ENCODE data around the gene ATXN10.

Gene ATXN10

DNA sequence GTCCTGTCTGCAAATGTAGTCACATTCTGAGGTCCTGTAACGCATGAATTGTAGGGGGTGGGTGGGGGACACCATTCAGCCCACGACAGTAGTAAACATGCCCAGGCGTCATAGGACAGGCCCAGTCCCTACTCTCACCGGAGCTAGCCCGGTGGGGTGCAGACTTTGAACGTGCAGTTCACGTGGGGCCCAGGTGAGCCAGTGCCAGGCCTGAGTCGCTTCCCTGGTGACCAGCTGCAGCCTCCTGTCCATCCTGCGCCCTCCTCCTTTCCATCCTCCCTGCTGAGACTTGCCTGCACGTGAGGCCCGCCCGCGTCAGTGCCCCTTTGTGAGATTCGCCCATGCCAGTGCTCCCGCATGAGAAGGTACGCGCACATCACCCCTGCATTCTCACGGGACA lies 188.6 kb downstream of the ATXN10 start:
- DNase-seq (ENCODE audit: low read depth in 3 of 3) = no peak

DNA sequence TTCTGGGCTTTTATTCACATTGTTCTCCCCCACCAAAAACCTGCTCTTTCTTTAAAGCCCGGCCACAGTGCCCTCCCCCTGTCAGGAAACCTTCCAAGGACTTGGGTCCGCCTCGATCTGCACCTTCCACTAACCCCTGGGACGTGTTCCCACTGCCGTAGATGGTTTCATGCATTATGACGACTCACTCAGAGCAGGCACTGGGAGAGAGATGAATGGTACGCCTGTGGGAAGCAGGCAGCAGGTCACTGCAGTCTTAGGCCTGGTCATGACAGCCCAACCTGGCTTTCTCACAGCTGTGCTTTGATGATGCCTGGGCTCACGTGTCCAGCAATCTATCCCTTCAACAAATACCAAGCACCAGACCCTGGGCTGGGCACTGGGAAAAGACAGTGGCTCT lies 189.6 kb downstream of the ATXN10 start:
- DNase-seq (ENCODE audit: low read depth in 3 of 3) = no peak

DNA sequence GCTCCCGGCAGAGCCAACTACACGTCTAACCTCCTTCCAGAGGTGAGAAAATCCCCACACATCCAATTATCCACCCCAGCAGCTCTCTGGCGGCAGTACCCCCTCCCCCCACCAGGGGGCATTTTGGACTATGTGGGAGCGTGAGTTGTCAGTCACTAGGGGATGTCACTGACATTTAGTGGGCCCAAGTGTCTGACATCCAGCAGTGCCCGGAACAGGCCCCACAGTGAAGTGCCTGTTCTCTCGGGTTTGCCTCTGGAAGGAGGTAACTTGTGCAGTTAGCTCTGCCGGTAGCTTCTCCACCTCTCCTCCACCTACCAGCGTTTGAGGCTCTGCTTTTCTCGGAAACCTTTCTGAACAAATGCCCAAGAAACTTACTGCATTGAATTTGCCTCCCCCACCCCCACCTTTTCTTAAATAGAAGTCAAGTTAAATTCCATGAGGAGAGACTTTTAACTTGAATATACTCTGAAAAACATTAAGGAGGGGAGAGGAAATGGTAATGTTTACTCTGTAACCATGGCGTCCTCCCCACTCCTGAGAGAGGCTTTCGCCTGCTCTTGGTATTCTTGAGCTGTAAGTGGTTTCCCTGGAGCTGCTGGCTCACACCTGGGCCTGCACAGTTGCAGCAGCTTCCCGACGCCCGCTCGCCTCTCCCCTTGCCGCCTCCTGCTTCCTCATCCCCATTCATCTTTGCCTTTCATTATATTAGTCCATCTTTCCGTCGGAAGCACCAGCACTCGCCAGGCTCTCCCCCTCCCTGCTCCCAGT lies 192.5 kb downstream of the ATXN10 start:
- DNase-seq (ENCODE audit: low read depth in 3 of 3) = peak; percentile 57 to 71 (median 62)

DNA sequence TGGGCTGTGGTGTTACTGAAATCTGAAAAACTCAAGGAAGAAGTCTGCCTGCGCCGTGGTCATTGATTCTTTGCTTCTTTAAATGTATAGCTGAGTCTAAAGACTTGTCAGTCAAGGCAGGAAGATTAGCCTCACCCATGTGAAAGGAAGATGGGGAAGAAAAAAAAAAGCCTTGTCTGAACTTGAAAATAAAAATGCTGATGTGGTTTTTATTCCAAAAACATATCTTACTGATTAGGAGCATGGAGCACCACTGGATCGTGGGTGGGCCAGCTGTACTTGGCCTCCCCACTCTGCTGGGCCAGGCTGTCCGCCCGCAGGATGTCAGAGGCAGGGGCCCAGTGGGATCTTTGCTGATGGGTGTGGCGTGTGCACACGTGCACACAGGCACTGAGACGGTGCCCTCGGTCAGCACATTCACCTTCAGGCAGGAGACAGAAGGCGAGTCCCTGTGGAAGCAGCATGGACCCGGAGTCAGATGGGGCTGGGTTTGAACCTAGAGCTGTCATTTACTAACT lies 193.4 kb downstream of the ATXN10 start:
- no peak for DNase-seq (ENCODE audit: low read depth in 3 of 3)

DNA sequence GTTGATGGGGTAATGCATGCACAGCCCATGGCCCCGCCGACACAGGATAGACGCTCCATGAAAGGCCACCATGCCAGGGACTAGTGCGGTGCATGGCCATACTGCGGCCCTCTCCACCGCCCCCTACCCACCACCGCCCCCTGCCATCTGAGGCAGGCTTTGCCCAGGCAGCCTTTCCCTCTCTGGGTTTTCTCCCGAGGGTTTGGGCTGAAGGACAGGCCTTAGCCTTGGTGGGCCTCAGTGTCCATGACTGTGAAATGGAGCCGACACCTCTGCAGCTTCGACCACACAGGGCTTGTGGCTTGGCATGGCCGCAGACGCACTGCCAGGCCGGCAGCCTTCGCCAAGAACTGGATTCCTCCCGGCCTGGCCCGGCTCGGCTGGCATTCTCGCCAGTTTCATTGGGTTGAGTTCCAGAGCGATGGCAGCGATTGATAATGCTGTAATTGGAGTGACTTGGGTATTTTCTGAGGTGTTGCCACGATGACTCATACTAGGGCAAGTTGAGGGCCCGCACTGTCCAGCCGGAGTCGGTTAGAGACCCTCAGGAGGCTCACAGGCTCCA lies 194.0 kb downstream of the ATXN10 start:
- DNase-seq (ENCODE audit: low read depth in 3 of 3) = no peak

DNA sequence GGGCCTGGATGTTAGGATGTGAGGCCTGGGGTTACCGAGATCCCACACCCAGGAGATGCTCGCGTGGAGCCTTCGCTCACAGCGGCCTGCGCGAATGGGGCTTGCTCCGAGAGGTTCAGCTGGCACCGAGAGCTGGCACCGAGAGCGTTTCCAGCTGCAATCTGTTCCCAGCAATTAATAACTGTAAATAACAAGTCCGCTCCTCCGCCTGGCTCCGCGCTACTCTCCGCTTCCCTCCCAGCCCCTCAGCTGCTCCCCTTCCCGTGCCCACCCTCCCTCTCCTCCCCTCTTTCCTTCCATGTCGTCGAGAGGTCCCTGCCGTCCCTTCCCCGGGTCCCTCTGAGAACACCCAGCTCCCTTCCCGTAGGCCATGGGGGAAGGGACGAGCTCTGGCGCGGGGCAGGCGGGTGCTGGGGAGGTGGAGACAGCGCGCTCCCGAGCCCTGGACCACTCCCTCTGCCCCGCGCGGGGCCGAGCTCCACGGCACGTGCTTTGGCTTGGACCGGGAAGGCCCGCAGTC lies 194.6 kb downstream of the ATXN10 start:
- no peak for DNase-seq (ENCODE audit: low read depth in 3 of 3)

DNA sequence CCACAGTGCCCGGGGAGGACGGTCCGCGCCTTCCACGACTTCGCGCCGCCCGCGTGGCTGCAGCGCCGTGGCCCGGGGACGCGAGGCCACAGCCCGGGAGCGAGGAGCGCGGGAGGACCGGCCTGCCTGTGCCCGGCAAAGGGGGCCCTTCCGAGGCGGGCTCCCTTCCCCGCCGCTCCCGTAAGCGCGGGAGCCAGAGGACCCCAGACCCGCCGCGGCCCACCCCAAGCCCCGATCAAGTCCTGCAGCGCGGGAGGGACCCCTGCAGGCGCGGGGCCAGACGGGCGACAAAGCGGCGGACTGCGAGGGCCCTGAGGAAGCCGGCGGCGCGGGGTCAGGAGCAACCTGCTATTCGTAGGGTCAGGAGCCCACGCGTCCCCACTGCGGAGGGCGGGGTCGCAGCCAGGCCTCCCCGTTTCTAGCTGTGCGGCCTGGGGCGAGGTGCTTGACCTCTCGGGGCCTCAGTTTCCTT lies 195.0 kb downstream of the ATXN10 start:
- DNase-seq (ENCODE audit: low read depth in 3 of 3) = no peak

DNA sequence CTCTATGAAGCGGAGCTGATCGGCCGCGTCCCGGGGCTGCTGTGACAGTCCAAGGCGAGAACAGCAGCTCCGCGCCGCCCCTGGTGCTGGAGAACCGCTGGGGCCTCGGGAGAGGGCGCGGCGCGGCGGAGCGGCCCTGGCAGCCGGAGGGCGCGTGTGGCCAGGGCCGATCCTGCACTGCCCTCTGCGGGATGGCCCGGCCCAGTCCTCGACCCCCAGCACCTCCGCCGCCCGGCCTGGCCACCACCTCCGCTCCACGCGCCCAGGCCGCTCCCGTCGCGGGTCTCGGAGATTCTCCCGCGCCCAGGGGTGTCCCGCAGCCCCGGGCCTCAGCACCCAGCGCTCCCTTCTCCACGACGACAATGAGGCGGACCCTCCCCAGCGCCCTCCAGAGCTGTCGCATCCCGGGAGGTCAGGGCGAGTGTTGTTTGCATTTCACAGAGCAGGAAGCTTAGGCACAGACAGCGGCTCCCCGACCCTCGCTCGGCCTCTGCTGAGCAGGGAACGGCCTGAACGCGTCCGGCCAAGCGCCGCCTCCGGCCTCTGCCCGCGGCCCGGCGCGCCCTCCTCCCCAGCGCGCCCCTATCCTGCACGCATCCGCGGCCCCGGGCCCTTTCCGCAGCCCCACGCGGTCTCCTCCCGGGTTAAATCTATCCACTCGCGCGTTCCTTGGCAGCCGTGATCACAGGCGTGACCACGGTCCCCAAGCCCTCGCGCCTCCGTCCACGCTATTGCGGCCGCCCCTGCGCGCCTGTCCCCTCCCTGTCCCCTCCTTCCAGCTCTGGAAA lies 195.7 kb downstream of the ATXN10 start:
- no peak for DNase-seq (ENCODE audit: low read depth in 3 of 3)

DNA sequence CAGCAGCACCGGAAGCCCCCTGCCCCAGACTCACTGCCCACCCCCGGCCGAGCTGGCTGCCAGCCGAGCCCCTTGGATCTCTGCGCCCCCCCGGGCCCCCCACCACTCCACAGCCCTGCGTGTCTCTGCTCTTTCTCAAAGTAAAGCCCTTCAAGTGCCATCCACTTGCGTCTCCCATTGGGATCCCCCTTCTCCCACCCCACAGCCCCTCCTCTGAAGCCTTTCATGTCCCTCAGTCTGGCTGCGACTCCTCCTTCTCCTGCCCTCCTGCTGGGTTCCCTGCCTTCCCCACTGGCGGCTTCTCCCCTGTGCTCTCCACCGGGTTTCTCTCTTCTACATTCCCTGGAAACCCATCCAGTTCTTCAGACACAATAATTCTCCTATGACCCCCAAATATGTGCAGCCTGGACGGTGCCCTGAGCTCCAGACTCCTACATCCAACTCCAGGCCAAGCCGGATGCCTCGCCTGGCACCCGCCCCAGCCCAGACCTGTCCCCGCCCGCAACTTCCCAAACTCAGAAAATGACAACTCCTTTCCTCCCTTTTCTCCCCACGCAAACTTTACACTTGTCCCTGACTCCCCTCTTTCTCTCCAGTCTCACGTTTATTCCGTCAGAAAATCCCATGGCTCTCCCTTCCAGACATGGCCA lies 196.4 kb downstream of the ATXN10 start:
- DNase-seq (ENCODE audit: low read depth in 3 of 3) = no peak

DNA sequence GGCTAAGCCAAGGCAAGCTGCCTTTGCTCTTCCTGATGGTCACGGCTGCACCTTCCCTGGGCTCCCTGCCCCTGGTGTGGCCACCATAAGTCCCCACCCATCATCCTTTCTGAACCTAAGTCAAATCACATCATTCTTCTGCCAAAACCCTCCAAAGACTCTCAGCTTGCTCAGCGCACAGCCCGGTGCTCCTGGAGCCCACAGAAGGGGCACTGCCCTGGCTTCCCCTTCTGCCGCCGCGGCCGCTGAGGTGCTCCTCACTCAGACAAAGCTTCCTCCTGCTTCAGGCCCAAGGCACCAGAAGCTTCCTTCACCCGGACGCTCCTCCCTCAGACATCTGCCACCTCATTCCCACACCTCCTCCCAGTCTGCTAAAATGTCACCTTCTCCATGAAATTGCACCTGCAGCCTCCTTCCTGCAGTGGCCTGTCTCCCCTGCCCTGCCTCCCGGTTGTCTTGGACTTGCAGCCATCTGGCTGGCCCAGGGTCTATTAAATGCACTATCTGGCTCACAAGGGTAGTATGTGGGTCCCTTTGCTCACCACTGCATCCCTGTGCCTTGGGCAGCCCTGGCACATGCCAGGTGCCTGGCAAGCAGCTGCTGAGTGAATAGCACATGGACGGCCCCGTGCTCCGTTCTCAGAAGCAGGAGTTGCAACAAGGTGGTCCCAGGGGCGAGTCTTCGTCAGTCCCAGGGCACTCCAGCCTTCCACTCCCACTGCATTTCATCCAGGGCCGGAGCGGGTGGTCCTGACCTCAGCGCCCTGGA lies 197.1 kb downstream of the ATXN10 start:
- no peak for DNase-seq (ENCODE audit: low read depth in 3 of 3)

DNA sequence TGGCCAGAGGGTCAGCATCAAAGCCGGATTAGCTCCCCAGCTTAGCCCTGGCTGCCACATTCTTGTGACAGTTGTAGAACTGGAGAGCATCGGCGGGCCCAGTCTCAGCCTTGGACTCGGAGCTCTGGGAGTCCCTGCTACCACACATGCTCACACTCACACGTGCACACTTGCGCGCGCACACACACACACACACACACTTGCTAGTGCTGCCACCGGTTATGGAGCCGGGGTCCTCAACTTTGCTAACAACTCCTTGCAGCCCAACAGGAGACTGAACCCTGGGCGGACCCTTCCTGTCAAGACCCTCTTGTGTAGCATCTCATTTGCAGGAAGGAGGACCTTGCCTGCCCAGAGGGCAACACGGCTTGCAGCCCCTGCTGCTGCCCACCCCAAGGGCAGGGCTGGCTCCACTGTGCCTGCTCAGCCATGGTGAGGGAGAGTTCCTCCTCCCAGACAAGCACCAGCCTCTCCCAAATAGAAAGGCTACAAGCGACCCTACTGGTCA lies 197.8 kb downstream of the ATXN10 start:
- DNase-seq (ENCODE audit: low read depth in 3 of 3) = no peak

DNA sequence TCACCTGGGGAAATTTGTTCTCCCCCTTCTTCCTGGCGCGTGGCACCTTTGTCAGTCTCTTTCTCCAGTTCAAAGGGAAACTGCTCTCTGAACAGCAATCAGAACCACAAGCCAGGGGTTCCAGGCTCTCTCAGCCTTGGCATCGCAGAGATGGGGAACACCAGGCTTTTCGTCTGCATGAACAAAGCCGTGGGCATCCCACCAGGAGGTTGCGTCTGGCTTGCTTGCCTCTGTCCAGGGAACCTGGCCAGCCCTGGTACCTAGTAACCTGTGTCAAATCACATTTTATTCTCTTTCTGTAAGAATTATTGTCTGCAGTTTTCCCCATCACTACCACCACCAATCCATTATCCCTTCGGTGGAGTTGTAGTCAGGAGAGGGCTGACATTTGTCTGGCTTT lies 198.4 kb downstream of the ATXN10 start:
- DNase-seq (ENCODE audit: low read depth in 3 of 3) = no peak

DNA sequence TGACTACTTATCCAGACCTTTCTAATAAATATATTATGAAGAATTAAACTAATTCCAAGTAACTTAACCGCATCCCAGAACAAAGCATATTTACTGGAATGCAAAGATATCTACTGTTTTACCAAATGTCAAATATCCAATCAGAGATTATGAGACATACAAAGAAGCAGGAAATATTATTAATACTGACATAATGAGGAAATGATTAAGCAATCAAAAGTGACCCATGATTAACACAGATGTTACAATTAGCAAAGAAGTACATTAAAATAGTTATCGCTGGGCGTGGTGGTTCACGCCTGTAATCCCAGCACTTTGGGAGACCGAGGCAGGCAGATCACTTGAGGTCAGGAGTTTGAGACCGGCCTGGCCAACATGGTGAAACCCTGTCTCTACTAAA lies 200.1 kb downstream of the ATXN10 start:
- DNase-seq (ENCODE audit: low read depth in 3 of 3) = no peak

DNA sequence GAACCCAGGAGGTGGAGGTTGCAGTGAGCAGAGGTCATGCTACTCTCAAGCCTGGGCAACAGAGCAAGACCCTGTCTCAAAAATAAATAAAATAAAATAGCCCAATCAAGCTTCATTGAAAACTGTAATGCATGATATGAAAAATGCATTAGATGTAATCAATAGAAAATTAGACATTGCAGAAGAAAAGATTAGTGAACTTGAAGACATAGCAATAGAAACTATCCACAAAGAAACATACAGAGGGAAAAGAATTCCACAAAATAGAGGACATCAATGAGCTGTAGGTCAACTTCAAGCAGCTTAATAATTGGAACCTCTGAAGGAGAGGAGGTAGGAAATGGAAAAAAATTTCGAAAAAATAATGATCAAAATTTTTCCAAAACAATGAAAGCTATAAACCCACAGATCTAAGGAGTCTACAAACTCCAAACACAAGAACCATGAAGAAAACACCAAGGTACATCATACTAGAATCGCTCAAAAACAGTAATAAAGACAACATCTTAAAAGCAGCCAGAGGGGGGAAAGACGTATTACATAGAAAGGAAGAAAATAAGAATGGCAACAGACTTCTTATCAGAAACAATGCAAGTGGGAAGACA lies 201.1 kb downstream of the ATXN10 start:
- DNase-seq (ENCODE audit: low read depth in 3 of 3) = no peak

DNA sequence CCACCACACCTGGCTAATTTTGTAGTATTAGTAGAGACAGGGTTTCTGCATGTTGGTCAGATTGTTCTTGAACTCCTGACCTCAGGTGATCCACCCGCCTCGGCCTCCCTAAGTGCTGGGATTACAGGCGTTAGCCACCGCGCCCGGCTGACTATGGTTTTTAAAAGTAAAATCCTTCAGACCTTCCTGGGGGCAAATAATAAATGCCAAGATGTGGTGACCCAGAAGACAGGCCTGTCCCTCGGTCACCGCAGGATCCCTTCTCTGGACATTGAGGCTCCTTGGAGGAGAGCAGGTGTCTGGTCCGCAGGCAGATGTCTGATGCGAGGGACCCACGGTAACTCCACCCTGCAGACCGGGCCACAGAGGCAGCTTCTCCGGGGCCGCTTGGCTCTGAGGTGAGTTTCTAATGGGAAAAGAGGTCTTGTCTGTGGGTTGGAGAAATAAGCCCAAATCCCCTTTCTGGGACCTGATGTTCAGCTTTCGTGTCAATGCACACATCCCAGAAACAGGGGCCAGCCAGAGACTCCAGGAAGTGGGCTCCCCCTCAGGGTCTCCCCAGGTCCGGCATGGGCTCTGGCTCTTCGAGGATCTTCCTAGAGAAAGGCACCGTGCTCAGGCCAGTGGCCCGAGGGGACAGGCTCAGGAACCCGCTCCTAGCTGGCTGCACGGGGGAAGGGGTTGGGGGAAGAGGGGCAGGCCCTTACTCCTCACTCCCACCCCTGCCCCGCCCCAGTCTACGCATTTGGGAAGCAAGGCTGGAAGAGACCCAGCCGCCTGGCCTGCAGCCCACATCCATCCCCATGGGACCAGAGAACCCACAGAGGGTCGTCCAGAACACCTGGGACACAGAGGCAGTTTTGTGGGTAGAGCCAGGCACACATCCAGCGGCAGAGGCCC lies 204.8 kb downstream of the ATXN10 start:
- no peak for DNase-seq (ENCODE audit: low read depth in 3 of 3)

DNA sequence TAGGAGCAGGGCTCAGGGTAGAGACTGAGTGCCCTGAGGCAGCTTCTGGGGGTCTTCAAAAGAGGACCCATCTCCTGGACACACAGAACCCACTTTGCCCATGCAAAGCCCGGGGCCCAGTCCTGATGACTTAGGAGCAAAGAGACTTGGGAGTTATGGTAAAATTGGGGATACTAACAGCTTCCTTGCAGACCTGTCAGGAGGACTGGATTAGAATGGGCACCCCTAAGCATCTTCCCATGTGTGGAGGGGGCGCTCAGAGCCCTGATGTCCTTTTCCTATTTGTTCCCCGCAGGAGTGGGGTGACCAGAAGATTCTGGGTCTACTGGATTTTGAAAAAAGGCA lies 205.4 kb downstream of the ATXN10 start:
- no peak for DNase-seq (ENCODE audit: low read depth in 3 of 3)

DNA sequence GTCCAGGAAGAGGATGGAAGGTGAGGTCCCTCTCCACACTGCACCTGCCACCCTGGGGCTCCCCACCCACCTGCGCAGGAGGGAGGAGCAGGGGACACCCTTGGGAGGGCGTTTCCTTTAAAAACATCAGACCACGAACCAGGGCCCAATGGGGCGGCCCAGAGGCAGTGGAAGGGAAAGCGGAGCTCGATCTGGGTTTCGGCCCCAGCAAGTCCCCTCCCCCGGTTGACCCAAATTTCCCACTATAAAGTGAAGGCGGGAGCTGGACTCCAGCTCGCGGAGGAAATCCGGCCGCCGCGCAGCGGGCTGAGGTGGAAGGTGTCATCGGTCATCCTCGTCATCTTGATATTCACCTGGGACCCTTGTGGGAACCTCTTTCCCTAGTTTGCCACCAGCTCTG lies 206.0 kb downstream of the ATXN10 start:
- DNase-seq (ENCODE audit: low read depth in 3 of 3) = no peak

DNA sequence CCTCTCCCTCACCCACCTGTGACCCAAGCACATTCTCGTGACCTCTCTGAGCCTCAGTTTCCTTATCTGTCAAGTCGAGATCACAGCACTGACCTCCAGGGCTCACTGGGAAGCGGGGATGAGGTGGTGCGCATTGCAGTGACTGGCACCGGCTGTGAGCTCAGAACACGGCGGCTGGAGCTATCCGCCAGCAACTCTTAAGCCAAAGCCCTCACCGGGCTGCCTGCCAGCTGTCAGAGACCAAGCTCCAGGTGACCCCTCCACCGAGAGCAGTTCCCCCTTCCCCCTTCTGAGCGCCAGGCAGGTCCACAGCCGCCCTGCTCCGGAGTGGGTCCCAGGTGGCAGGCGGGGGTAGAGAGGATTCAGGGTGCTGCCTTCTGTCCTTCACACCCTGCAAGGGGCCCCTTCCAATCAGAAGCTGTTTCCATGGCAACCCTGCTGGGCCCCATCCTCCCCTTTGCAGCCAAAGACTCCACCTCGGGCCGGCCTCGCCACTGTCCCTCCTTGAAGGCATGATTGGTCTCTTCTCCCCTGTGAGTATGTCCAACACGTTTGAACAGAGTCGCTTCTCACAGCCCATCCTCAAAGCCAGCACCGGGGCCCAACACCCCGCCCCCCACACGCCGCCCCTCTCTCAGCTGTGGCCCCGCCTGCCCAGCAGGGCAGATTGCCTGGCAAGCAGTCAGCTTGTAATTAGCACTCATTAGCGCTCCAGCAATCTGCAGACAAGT lies 206.6 kb downstream of the ATXN10 start:
- DNase-seq (ENCODE audit: low read depth in 3 of 3) = no peak
